ENCODE measurements around the gene RAB5IF.

The RAB5IF gene

GRCh38 chr20:36658300-36658699 lies 52.7 kb downstream of the RAB5IF start:
- in situ Hi-C loops (cut with MboI; ENCODE audit: low sequenced_read_pairs), result no loop called here
